NCI-H2196 treated with DMSO at 0.1 percent for 48 hours (cell line): ENCODE results near the gene EPG5.
"Not testable (repeated sequence)": the region's sequence is repeated elsewhere in the genome, so short reads cannot be mapped to it uniquely, and the experiment has no call there.

Experiments used
- DNase-seq: peaks from one replicate; lab custom pipeline; 2025; ENCODE audit not compliant: unreplicated experiment; lab: John Stamatoyannopoulos, UW

EPG5 gene

DNA sequence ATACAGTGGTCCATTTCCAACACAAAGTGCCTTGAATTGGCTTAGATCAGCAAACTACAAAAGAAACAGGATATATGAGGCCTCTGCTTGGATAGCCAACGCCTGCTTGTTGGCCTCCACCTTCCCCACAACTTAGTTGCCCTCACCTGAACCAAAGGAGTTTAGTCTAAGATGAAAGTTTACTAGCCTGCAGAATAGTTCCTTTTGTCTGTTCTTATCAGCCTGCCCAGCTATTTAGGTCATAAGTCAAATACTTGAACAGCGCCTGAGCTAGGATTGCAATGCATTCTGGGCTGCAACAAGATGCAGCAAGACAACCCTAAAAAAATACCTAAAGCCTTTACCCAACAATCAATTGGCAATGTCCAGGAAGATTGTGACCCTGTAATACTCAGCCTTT is 13.1 kb upstream of the EPG5 start:
- DNase-seq, result no peak

- peak; percentile 59 for DNase-seq
Observed at GRCh38 chr18:45978084-45978483, 11.0 kb upstream of the EPG5 start.

DNA sequence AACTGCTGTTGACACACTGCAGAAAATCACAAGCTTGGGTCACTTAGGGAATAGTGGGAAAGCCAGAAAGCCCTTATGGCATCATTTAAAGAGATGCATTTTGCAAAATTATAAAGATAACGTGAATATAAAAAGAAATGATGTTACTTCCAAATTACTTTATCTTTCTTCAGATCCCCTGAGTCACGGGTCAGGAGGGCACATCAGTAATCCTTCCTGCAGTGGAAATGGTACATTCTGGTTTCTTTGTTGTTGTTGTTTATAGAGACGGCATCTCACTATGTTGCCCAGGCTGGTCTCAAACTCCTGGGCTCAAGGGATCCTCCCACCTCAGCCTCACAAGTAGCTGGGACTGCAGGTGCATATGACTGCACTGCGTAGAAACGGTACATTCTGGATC is 9.8 kb upstream of the EPG5 start:
- no peak for DNase-seq

DNA sequence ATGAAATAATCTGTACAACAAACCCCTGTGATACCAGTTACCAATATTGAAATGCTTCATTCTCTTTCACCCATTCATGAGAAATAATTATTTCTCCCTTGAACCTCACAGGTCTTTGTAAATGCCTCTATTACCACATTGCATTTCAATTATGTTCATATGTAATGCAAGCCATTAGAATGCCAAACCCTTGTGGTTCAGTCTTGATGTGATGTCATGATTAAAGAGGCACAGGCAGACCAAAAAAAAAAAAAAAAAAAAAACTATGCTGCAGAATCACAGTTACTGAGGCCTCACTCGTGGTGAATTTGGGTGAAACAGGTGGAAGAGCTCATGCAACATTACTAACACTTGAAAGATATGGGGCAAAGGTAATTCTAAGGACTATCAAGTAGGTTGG is 9.4 kb upstream of the EPG5 start:
- no peak for DNase-seq

- peak; percentile 50 for DNase-seq
Observed at GRCh38 chr18:45974088-45974536, 7.0 kb upstream of the EPG5 start.

DNA sequence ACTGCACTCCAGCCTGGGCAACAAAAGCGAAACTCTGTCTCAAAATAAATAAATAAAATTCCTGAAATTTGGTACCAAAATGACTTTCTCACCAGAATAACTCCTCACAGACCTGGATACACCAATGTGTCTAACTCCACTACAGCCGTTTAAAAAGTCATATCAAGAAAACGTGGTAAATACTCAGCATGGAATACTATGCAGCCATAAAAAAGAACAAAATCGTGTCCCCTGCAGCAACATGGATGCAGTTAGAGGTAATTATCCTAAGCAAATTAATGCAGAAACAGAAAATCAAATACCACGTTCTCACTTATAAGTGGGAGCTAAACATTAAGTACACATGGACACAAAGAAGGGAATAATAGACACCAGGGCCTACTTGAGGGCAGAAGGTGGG is 2.2 kb downstream of the EPG5 start:
- not testable (repeated sequence) for DNase-seq

GRCh38 chr18:45962866-45963265 is 4.3 kb downstream of the EPG5 start:
- DNase-seq, result no peak

DNA sequence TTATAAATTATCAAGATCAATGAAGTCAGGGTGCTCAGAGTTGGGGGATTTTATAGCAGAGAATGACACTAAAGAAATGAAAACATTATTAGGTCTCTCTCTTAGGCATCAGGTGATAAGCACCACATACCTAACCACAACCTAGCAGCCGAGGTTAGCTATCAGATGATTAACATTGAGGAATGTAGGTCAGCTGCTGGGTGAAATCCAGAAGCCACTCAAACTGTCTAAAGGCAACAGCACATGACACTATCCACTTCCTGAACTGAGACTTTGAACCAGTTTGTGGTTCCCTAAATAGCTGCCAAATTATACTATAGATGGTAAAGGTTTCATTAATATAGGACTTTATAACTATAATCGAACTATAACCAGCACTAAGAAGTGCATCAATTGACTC is 4.7 kb downstream of the EPG5 start:
- peak; percentile 37 for DNase-seq

- DNase-seq, result not testable (repeated sequence)
Observed at GRCh38 chr18:45959484-45959883, 7.6 kb downstream of the EPG5 start.

GRCh38 chr18:45958730-45959129 is 8.4 kb downstream of the EPG5 start:
- no peak for DNase-seq

GRCh38 chr18:45958027-45958426 is 9.1 kb downstream of the EPG5 start:
- no peak for DNase-seq

DNA sequence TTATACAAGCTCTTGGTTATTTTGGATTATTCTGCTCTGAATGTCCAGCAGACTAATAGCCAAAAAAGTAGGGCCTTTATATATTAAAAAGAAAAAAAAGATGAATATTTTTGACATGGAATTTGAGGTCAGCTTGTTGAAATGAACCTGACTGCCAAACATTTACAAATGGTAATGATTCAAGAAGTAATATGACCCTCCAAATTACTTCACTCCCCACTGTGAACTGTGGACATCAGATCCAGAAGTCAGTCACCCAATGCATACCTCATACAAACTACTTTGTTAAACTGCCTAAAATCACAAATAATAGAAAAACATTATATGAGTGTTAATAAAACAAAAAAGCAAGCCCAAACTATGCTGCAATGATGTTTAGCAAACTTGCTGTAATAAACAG is 10.0 kb downstream of the EPG5 start:
- DNase-seq, result no peak

- DNase-seq, result no peak
Observed at GRCh38 chr18:45954070-45954934, 12.8 kb downstream of the EPG5 start.

DNA sequence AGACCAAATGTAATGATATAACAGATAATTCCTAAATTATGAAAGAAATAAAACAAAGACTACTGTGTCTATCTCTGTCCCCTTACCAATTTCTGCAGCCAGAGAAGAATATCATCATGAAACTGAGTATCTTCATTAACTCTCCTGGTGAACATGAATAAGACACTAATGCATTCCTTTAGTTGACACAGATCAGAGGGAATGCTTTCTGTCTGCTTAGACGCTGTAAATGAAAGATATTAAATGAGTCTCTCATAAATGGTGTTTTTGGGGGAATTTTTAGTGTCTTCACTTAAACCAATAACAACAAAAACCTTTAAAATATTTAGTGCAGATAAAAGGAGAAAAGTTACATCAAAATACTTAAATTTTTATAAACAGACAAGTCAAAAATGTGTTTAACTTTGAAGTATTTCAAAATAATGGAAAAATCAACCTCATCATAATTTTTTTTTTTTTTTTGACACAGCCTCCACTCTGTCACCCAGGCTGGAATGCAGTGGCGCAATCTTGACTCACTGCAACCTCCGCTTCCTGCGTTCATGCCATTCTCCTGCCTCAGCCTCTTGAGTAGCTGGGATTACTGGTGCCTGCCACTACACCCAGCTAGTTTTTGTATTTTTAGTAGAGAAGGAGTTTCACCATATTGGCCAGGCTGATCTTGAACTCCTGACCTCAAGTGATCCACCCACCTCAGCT is 16.0 kb downstream of the EPG5 start:
- no peak for DNase-seq

- no peak for DNase-seq
Observed at GRCh38 chr18:45945669-45946068, 21.5 kb downstream of the EPG5 start.

- no peak for DNase-seq
Observed at GRCh38 chr18:45940724-45941123, 26.4 kb downstream of the EPG5 start.

GRCh38 chr18:45939236-45939635 is 27.9 kb downstream of the EPG5 start:
- no peak for DNase-seq

GRCh38 chr18:45938488-45938935 is 28.6 kb downstream of the EPG5 start:
- no peak for DNase-seq

DNA sequence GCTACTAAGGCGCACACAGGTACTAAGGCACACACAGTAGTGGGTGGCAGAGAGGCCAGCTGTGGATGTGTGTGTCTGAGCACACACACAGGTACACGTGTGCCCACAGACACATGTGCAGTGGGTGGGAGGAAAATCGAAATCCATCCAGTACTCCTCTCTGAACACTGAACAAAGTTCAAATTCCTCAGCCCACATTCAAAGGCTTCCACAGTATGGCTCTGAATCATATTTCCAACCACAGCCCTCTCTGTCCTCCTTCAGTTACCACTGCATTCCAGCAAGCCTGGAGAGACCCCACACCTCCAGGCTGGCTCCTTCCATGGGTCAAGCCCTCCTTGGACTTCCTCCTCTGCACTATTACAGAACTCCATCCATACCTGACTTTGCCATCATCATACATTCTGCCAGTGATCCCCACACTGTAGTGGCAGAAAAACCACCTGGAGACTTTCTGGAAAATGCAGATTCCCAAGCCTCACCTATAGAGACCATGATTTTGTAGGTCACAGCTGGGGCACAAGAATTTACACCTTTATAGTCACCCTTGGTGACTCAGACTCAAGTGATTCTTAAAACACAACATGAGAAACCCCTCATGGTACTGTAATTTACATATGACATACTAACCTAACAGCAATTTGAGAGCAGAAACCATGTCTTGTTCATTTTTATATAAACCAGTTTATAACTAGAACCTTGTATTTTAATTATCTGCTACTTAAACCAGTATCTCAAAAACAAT is 31.4 kb downstream of the EPG5 start:
- no peak for DNase-seq

- no peak for DNase-seq
Observed at GRCh38 chr18:45932708-45933107, 34.4 kb downstream of the EPG5 start.

DNA sequence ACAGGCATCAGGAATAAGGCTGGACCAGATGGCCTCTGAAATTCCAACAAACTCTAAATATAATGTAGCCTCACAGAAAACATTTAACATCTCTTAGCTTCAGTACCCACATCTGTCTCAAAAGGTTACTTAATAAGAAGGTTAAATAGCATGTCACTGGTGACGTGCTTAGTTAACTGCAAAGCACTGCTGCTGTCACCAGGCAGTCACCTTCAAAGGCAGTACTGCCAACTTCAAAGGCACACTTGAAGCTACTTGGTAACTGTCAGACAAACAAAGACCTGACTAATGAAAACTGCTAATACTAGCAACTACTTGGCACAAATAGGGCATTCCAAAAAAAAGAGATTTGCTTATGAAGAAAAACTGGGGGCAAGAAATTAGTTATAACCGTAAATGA is 36.2 kb downstream of the EPG5 start:
- DNase-seq, result no peak

DNA sequence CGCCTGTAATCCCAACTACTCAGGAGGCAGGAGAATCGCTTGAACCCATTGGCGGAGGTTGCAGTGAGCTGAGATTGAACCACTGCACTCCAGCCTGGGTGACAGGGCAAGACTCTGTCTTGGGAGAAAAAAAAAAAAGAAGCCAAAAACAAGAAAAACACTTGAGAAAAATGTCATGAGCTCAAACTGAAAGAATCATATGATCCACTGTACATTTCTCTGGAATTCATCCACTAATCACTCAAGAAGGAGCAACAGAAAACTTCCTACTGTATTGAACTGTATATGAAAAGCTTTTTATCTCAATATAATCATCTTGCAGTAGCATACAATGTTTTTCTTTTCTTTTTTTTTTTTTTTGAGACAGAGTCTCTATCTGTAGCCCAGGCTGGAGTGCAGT is 40.4 kb downstream of the EPG5 start:
- DNase-seq, result no peak
